Subcutaneous adipose tissue (tissue), 4 donors: ENCODE results near the gene FAM76B. TPM values are rescaled to one million over a fixed set of nuclear protein-coding genes. Genes with fewer than 3 reads are reported as not detected.

Source experiments
- CTCF ChIP-seq: fragments of 450-650 bp; IDR thresholded peaks from one replicate; pipeline ENCODE4 v1.5.1; 2016; ENCODE audit warnings: low read depth, mild to moderate bottlenecking, control low read depth, antibody characterized with exemption, moderate library complexity
- total RNA-seq, 4 donors: library from RNA; depleted of rRNA; stranded (reverse); fragments of >200 nt; gene quantifications; one replicate each; pipeline ENCODE4 v1.1.0, GENCODE V29; 2016

The FAM76B gene
- total RNA-seq, 4 donors from 2014 or later, result 37.4 to 64.5 (median 53.9) TPM

GRCh38 chr11:95728790-95729189, 60.8 kb downstream of the FAM76B start:
- no peak for TF ChIP-seq CTCF

GRCh38 chr11:95728094-95728493, 61.5 kb downstream of the FAM76B start:
- no peak for TF ChIP-seq CTCF

GRCh38 chr11:95727620-95728019, 62.0 kb downstream of the FAM76B start:
- TF ChIP-seq CTCF, result no peak

- TF ChIP-seq CTCF, result no peak
Observed at GRCh38 chr11:95727111-95727510, 62.5 kb downstream of the FAM76B start.

GRCh38 chr11:95725196-95725595, 64.4 kb downstream of the FAM76B start:
- no peak for TF ChIP-seq CTCF

GRCh38 chr11:95723361-95723942, 66.1 kb downstream of the FAM76B start:
- TF ChIP-seq CTCF, result no peak

GRCh38 chr11:95720195-95720594, 69.4 kb downstream of the FAM76B start:
- no peak for TF ChIP-seq CTCF

Other genes starting within 250 kb of the FAM76B start
- 10 to 100 TPM; 31.5 to 49.5 (median 39.4) TPM for gene CEP57, start 716 bp upstream of the FAM76B start, total RNA-seq
- gene MTMR2, start 134.3 kb upstream of the FAM76B start, total RNA-seq, result 10 to 100 TPM; 19.8 to 36.5 (median 27.6) TPM